HG03108 (cell line): ENCODE data around the gene PSMD12.
A peak's percentile ranks its signal among the peaks of the same experiment; 100 is the strongest.
"Not testable (repeated sequence)": the region's sequence is repeated elsewhere in the genome, so short reads cannot be mapped to it uniquely, and the experiment has no call there.

Experiments
- ATAC-seq: cut with Tn5 transposase; IDR thresholded peaks from one replicate; pipeline ENCODE4 v1.9.1; 2021; ENCODE audit warnings: moderate library complexity; ENCODE audit not compliant: unreplicated experiment

Gene PSMD12

DNA sequence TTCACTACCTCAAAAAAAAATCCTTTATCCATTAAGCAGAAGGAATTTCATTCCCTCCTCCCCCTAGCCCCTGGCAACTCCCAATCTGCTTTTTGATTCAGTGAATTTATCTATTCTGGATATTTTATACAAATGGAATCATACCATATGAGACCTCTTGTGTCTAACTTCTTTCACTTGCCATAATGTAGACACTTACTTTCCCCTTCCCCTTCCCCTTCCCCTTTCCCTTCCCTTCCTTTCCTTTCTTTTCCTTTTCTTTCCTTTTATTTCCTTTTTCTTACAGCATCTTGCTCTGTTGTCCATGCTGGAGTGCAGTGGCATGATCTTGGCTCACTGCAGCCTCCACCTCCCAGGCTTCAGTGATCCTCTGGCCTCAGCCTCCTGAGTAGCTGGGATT, 50.5 kb downstream of the PSMD12 start:
- ATAC-seq, result no peak

DNA sequence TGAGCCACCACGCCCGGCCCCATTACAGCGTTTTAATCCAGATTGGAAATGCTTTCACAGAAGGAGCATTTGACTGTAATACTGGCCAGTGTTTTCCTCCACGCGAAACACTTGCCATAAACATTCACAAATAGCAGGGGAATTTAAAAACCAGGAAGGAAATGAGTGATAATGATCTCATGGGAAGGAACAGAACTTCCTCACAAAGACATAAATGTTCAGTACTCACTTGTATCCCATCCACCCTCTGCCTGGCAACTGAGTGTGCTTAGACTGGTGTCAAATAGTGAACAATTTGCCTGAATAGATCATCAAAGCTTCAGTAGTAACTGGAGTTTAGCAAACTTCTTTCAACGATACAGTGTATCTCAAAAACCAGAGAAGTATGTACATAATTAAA, 54.1 kb downstream of the PSMD12 start:
- ATAC-seq, result no peak

DNA sequence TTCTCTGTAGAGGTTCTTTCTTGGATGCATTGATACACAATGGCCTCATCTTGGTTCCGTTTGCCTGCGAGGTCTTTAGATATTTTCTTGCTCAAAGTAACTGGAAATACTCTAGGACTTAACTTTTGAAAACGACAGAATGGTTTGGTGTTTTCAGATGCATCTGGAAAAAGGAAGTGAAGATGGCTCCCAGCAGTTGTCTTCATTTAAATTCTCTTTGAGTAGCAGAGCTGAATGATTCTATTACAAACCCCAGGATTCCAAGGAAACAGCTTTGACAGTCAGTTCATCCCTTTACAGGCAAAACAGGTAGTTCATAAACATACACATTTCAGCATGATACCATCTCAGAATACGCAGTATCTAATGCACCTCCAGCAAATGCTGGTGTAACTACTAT, 54.8 kb downstream of the PSMD12 start:
- no peak for ATAC-seq

DNA sequence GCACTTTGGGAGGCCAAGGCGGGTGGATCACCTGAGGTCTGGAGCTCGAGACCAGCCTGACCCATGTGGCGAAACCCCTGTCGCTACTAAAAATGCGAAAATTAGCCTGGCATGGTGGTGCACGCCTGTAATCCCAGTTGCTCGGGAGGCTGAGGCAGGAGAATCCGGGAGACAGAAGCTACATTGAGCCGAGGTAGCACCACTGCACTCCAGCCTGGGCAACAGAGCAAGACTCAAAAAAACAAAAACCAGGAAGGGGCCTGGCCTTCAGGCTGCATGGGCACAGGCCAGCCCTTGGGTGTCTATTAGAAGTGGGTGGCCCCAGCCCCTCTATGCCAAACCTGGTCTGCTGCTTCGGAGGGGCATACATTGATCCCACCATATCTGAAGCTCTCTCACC, 56.0 kb downstream of the PSMD12 start:
- no peak for ATAC-seq

DNA sequence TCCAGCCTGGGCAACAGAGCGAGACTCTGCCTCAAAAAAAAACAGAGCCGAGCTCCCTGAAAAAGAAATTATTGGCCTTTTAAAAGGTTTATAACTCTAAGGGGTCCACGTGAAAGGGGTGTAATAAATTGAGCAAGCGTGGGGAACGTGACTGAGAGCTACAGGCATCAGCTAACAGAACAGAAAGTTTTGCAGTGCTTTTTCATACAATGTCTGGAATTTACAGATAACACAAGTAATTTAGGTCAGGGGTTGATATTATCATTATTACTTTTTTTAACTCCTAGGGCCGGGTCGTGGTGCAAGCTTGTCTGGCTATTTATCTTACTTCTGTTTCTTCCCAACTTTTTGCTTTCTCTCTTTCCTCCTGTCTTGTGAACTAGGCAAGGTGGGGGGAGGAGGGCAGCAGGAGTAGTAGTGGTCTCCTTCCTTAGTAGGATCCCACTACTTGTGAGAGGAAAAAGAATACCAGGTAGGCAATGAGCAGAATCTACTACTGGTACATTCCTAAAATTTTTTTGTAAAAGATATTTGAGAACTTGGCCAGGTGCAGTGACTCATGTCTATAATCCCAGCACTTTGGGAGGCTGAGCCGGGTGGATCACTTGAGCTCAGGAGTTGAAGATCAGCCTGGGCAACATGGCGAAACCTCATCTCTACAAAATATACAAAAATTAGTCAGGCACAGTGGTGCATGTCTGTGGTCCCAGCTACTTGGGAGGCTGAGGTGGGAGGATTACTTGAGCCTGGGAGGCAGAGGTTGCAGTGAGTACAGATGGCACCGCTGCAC, 60.7 kb downstream of the PSMD12 start:
- ATAC-seq, result not testable (repeated sequence)

DNA sequence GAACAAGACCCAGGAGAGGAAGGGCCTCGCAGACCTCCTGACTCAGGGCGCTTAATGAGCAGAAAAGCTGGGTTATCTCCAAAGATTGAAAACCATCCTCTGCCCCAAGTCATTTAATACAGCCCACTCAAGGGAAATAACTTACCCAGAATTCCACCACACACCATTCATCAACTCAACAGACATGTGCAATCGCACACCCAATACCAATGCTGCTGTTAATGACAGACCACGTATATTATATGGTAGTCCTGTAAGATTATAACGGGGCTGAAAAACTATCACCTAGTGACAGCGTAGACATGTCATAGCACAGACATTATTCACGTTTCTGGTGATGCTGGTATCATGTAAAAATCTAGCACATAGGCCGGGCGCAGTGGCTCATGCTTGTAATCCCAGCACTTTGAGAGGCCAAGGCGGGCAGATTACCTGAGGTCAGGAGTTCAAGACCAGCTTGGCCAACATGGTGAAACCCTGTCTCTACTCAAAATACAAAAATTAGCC, 68.9 kb downstream of the PSMD12 start:
- no peak for ATAC-seq

DNA sequence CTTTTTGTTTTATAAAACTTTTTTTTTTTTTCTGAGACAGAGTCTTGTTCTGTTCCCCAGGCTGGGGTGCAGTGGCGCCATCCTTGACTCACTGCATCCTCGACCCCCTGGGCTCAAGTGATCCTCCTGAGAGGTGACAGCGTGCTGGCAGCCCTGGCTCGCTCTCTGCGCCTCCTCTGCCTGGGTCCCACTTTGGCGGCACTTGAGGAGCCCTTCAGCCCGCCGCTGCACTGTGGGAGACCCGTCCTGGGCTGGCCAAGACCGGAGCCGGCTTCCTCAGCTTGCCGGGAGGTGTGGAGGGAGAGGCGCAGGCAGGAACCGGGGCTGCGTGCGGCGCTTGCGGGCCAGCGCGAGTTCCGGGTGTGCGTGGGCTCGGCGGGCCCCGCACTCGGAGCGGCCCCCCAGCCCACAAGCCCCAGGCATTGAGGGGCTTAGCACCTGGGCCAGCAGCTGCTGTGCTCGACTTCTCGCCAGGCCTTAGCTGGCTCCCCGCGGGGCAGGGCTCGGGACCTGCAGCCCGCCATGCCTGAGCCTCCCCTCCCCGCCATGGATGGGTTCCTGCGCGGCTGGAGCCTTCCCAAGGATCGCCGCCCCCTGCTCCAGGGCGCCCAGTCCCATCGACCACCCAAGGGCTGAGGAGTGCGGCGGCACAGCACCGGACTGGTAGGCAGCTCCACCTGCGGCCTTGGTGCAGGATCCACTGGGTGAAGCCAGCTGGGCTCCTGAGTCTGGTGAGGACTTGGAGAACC, 71.8 kb downstream of the PSMD12 start:
- ATAC-seq, result no peak

DNA sequence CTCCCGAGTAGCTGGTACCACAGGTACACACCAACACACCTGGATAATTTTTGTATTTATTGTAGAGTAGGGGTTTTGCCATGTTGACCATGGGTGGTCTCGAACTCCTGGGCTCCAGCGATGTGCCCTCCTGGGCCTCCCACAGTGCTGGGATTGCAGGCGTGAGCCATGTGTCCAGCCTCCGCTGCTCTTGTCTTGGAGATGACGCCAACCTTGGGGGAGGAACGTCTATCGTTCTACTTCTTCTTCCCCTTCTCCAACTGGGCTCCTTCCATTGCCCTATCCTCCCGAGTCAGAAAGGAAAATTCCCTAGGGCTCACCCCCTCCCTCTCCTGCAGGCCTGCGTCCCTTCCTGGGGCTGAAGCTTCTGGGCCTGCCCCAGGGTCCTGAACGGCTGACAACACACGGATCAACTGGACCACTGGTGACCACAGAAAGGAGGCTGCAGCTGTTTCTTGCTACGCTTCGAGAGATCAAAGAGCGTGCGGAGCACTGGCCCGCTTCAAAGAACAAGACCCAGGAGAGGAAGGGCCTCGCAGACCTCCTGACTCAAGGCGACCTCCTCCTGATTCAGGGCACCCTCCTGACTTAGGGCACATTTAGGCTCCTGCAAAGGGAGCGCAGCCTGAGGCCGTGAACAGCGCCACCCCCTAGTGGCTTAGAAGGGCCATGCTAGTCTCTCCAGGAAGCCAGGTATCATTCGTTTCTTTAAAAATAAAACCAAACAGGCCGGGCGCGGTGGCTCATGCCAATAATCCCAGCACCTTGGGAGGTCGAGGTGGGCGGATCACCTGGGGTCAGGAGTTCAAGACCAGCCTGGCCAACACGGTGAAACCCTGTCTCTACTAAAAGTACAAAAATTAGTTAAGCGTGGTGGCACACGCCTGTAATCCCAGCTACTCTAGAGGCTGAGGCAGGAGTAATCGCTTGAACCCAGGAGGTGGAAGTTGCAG, 72.8 kb downstream of the PSMD12 start:
- ATAC-seq, result peak; percentile 85

DNA sequence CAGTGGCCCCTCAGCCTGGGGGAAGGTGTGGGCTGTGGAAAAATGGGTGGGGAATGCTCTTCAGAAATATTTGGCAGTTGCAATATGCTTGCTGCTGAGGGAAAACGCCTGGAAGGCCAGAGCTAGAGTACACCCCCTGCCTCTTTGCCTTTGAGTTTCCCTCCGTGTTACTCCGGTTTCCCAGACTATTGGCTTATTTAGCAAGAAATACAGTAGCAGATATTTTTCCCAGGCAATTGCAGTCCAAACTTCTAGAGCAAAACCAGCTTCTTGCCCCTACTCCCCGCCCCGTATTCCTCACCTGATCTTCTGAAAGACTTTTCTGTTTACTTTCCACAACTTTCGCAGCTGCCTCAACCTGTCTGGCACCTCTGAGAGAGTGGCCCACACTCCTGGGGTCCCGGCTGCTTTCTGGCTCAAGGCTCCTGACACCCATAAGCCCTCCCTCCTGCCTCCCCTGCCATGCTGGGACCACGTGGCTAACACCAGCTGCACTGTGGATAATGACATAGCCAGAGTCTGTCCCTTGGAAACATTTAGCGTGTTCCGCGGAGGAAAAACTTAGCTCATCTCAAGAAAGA, 75.6 kb downstream of the PSMD12 start:
- no peak for ATAC-seq

DNA sequence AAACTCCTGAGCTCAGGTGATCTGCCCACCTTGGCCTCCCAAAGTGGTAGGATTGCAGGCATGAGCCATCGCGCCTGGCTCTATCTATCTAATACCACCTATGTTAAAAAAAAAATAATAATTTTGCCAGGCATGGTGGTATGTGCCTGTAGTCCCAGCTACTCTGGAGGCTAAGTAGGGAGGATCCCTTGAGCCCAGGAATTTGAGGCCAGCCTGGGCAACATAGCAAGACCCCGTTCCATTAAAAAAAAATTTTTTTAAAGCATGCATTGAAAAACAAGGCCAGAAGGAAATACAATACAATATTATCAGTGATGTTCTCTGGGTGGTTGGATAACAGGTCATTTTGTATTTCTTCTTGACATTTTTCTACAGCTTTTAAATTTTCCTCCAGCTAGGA, 76.1 kb downstream of the PSMD12 start:
- ATAC-seq, result no peak

DNA sequence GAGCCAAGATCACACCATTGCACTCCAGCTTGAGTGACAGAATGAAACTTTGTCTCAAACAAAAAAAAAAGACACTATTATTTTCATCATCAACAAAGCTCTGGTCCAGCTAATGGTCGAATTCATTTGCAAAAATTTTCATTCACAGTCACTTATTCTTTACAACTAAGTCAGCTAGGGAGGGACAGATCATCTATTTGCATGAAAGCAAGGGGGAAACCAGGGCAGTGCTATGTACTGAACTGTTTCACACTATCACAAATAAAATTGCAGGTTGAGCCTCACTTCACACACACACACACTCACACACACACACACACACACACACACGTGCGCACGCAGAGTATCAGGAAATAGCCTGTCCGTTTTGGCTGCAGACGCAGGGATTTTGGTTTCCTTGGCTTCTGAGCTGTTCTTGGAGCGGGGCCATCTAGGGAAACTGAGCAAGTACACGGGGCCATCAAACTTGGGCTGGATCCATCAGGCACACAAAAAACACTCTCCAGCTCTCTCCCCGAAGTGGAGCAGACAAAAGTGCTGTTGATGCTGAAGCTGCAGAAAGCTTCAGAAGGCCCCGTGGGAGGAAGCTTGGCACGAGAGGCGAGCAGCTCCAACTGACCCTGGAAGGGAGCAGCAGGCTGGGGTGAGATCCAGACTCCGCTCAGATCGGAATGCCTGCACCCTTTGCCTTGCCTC, 77.0 kb downstream of the PSMD12 start:
- ATAC-seq, result no peak
